ENCODE data around the gene A2ML1.
"Not testable (repeated sequence)": the region's sequence is repeated elsewhere in the genome, so short reads cannot be mapped to it uniquely, and the experiment has no call there.

A2ML1 gene

DNA sequence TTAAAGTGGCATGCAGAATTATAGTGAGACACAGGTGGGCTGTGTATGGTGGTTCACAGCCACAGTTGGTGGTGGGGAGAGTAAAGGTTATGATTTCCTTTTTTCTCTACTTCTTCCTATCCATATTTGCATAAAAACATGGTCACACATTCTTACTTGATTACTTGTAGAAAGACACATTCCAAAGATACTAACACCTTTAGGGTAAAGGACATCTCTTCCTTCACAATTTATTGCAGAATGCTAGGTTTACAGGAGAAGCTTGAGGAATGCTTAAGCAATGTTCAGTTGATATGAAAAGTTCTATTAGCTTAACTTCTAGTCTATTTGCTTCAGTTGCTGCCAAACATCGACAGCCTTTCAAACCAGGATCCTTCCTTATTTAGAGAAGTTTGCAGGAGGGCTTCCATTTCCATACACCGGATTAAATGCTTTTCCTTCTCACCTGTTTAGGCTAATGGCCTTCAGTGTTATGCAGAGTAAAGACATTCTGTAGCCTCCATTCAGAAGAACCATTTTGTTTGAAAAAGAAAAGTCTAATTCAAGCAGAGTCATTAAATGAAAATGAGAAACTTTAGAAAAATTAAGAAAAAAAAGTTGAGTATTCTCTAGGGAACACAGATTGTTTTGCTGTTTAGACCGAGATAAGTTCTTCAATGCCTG is 89.3 kb downstream of the A2ML1 start:
- H3K4me1 ChIP-seq (ENCODE audit: insufficient read depth, poor library complexity, severe bottlenecking), result no peaks in the 10 kb centered on the region
- H3K36me3 ChIP-seq (ENCODE audit: low read depth), result no peaks in the 10 kb centered on the region
- H3K4me3 ChIP-seq (ENCODE audit: severe bottlenecking), result no peak overlapping the region
- DNase-seq (ENCODE audit: low spot score), result no peak
- TF ChIP-seq, protein P1, sequence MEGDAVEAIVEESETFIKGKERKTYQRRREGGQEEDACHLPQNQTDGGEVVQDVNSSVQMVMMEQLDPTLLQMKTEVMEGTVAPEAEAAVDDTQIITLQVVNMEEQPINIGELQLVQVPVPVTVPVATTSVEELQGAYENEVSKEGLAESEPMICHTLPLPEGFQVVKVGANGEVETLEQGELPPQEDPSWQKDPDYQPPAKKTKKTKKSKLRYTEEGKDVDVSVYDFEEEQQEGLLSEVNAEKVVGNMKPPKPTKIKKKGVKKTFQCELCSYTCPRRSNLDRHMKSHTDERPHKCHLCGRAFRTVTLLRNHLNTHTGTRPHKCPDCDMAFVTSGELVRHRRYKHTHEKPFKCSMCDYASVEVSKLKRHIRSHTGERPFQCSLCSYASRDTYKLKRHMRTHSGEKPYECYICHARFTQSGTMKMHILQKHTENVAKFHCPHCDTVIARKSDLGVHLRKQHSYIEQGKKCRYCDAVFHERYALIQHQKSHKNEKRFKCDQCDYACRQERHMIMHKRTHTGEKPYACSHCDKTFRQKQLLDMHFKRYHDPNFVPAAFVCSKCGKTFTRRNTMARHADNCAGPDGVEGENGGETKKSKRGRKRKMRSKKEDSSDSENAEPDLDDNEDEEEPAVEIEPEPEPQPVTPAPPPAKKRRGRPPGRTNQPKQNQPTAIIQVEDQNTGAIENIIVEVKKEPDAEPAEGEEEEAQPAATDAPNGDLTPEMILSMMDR (IDR thresholded peaks at IDR 0.05; ENCODE audit: poor library complexity, severe bottlenecking), result no peak
- no peaks in the 10 kb centered on the region for H3K27me3 ChIP-seq (ENCODE audit: insufficient read depth, poor library complexity, severe bottlenecking)
- no peak for ATAC-seq (ENCODE audit: low read depth)
- no peak overlapping the region for H3K27ac ChIP-seq (ENCODE audit: poor library complexity, severe bottlenecking)
- no peaks in the 10 kb centered on the region for H3K9me3 ChIP-seq (ENCODE audit: severe bottlenecking)

DNA sequence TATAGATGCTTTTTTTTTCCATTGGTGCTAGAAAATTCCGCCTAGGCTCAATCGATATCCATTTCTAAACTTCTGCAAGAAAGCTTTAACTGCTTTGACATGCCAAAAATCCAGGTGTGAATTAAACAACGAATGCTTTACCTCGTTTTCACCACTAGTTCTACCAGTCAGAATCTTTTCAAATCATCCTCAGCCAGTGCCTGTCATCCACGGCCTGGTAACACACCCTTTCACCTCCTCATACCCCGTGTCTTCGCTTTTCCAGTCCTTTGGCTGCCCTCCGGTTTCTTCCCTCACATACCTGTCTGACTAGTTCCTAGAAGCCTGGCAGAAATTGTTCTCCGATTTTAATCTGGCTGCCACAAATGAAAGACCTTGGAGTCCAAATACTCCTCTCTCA is 90.5 kb downstream of the A2ML1 start:
- Histone ChIP-seq H3K9me3 (ENCODE audit: severe bottlenecking) (no peaks in the 10 kb centered on the region), H3K27me3 (ENCODE audit: insufficient read depth, poor library complexity, severe bottlenecking) (no peaks in the 10 kb centered on the region), H3K4me3 (ENCODE audit: severe bottlenecking) (no peak overlapping the region), H3K36me3 (ENCODE audit: low read depth) (no peaks in the 10 kb centered on the region), H3K27ac (ENCODE audit: poor library complexity, severe bottlenecking) (peak overlapping the region; percentile 75), H3K4me1 (ENCODE audit: insufficient read depth, poor library complexity, severe bottlenecking) (no peaks in the 10 kb centered on the region)
- TF ChIP-seq, protein P1 (IDR thresholded peaks at IDR 0.05; ENCODE audit: poor library complexity, severe bottlenecking), result peak; percentile 6
- ATAC-seq (ENCODE audit: low read depth), result 0 out of 3 replicates have a peak, but pooled peaks have one; percentile 15
- no peak for DNase-seq (ENCODE audit: low spot score)

DNA sequence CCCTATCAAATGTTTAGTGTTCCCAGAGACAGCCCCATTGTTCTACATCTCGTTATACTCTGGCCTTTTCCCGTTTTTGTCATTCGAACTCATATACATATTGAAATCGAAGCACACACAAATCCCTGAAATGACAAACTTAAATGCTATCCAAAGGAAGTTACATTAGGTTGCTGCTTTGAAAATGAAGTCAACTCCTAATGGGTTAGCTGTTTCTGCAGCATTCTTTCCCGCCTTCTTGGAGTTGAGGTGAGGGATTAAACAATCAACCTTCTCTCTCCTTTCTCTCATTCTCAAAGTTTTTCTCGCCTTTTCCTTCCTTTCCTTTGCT is 91.2 kb downstream of the A2ML1 start:
- Histone ChIP-seq H3K9me3 (ENCODE audit: severe bottlenecking) (no peaks in the 10 kb centered on the region), H3K27ac (ENCODE audit: poor library complexity, severe bottlenecking) (peak overlapping the region; percentile 75), H3K36me3 (ENCODE audit: low read depth) (no peaks in the 10 kb centered on the region), H3K4me3 (ENCODE audit: severe bottlenecking) (peak overlapping the region; percentile 51), H3K4me1 (ENCODE audit: insufficient read depth, poor library complexity, severe bottlenecking) (no peaks in the 10 kb centered on the region), H3K27me3 (ENCODE audit: insufficient read depth, poor library complexity, severe bottlenecking) (no peaks in the 10 kb centered on the region)
- no peak for DNase-seq (ENCODE audit: low spot score)
- no peak for ATAC-seq (ENCODE audit: low read depth)
- TF ChIP-seq, protein P1 (IDR thresholded peaks at IDR 0.05; ENCODE audit: poor library complexity, severe bottlenecking), result no peak

DNA sequence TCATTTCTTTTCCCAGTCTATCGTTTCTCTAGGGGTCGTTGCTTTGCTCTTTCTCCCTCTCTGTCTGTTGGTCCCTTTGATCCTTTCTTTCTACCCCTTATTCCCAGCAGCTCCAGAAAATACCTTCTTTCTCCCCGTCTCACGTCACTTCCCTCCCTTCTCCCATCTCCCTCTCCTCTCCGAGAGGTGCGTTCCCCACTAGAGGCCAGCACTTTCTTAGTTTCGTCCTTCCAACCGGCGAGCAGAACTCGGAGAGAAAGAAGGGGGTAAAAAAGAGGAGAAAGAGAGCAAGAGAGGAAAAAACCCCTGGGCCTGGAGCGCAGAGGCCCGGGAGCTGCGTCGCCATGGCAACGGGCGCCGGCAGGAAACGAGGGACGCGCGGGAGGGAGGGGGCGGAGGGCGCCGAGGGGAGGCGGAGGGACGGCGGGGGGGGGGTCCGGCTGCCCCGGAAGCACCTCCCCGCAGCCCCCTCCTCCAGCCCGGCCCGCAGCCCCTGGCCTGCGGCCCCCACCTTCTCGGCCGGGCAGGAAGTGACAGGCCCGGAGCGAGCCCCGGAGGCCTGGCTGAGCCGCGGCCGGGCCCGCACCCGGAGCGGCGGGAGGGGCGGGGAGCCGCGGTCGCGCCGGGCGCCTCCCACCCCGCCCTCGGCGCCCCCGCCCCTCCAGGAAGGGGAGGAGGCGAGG is 91.8 kb downstream of the A2ML1 start, which contains the start of gene PHC1:
PHC1 (plus strand) TSS at position 477 of the 683 bp plus-strand sequence. CDS start 3,169 bp downstream, outside the sequence.
- not testable (repeated sequence) for H3K27me3 ChIP-seq (ENCODE audit: insufficient read depth, poor library complexity, severe bottlenecking); H3K4me1 ChIP-seq (ENCODE audit: insufficient read depth, poor library complexity, severe bottlenecking); H3K36me3 ChIP-seq (ENCODE audit: low read depth); H3K9me3 ChIP-seq (ENCODE audit: severe bottlenecking)
- Histone ChIP-seq H3K4me3 (ENCODE audit: severe bottlenecking) (peak within 1 kb of the TSS; percentile 51), H3K27ac (ENCODE audit: poor library complexity, severe bottlenecking) (peak within 1 kb of the TSS; percentile 75)
- ATAC-seq (ENCODE audit: low read depth) (peak; percentile 53), DNase-seq (ENCODE audit: low spot score) (peak; percentile 33)

DNA sequence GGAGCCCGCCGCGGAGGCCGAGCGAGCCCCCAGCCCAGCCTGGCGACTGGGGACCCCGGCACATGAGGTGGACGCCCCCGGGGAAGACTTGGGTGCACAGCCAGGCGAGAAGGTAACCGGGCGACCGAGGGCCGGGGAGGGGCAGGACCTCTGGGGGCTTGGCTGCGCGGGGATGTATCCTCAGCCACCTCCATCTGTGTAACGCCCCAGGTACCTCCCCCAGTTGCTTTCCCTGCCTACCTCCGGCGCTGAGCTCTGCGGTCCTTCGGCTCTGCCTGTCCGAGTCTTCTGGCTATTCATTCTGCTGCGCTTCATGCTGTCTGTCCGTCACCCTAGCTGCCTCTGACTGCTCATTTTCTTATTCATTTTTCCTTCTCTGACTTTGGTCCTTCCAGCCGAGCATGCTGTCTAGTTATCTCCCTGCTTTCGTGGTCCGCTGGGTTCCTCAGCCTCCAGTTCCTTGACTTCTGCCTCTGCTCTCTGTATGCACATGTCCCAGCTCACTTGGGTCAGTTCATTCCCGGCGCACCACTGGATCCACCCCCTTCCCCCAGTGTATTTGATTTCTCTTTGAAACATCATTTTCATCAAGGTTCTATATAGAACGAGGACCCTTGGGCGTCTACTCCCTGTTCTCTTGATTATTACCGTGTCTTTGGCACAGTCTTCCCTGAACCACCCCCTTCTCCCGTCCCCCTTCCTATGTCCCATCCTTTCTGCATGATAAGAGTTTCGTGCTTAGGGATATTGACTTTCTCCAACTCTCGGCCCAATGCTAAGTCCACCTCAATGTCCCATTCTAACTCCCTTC is 92.5 kb downstream of the A2ML1 start:
- Histone ChIP-seq H3K9me3 (ENCODE audit: severe bottlenecking) (no peaks in the 10 kb centered on the region), H3K36me3 (ENCODE audit: low read depth) (no peaks in the 10 kb centered on the region), H3K4me3 (ENCODE audit: severe bottlenecking) (peak overlapping the region; percentile 51), H3K27me3 (ENCODE audit: insufficient read depth, poor library complexity, severe bottlenecking) (no peaks in the 10 kb centered on the region), H3K27ac (ENCODE audit: poor library complexity, severe bottlenecking) (peak overlapping the region; percentile 75), H3K4me1 (ENCODE audit: insufficient read depth, poor library complexity, severe bottlenecking) (no peaks in the 10 kb centered on the region)
- TF ChIP-seq, protein P1 (IDR thresholded peaks at IDR 0.05; ENCODE audit: poor library complexity, severe bottlenecking), result no peak
- ATAC-seq (ENCODE audit: low read depth), result peak; percentile 89
- DNase-seq (ENCODE audit: low spot score), result peak; percentile 40
